HG02588 (cell line): Measurements from ENCODE around the gene OSGEP.
"Not testable (repeated sequence)": the region's sequence is repeated elsewhere in the genome, so short reads cannot be mapped to it uniquely, and the experiment has no call there.

ENCODE experiments used
- ATAC-seq: cut with Tn5 transposase; IDR thresholded peaks from one replicate; pipeline ENCODE4 v1.9.1; 2021; ENCODE audit warnings: mild to moderate bottlenecking, moderate library complexity; ENCODE audit not compliant: unreplicated experiment

Gene OSGEP

DNA sequence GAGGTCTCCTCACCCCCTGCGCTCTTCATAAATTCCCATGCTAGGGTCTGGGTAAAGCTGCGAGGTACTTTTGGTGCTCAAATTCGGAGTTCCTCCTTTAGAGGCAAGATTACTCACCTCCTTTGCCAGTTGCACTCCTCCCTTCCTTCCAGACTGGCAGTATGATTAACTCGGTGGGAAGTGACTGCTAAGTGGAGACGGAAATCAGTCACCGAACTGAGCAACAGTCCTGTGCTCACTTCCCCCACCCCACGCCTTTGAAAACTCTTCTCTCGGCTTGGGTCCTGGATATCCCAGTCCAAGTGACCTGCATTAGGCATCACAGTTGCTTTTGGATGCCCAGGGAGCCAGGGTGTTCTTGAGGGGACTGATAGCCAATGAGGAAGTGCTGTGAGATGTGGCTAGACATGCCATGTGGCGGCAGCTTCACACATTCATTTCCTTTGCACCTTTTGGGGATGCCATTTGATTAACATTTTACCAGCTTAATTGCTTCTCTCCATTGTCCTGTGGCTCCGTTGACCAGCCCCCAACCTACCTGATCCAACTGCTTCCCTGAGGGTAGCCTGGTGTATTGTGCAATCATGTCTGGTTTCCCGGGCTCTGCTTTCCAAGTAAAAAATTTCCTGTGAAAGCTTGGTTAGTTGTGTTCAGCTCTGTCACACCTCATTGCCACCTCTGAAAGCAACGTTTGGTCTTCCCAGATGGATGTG, 15.4 kb upstream of the OSGEP start:
- peak; percentile 36 for ATAC-seq

DNA sequence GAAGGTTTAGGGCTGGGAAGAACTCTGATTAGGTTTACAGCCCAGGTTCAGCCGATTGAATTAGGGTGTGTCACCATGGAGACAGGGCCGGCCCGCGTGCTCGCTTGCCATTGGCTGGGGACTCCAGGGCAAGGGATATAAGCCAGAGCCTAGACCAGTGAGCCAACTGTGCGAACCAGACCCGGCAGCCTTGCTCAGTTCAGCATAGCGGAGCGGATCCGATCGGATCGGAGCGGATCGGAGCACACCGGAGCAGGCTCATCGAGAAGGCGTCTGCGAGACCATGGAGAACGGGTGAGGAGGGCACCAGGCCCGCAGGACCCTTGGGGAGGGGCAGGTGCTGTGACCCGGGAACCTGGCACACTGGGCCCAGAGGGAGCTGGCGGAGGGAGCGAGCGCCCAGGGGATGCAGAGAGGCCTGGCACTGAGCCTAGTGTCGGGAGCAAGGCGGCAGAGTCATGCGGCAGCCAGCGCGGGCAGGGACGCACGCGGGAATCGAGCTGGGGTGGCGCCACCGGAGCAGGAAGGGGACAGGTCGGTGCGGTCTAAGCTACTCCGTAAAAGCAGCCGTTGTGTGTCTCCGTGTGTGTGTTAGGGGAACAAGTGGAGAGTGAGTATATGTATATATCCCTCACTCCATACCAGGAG, 14.8 kb upstream of the OSGEP start, which contains the start of gene PNP:
TSS of gene PNP (plus strand) at position 165 of the 648 bp plus-strand sequence. CDS start at position 284, 119 bp downstream.
- ATAC-seq = peak; percentile 96

DNA sequence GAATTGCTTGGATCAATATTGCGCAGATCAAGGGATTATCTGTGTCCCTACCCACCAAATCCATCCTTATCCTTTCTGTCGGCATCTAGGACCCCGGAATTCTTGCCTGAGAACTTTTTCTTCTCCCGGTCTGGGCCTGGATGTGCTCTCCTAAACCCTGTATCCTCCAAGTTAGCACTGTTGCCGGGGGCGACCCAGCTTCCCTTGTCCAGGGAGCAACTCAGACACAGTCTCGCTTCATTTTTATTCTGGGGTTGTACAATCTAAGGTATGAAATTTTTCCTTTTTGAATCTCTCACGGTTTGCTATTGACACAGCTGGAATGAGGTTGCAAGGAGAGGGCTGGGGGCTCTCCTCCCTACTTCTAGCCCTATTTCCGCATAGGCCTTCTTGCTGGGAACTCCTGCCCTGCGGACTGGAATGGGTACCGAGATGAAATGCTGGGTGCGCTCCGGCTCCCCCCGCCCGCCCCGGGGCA, 14.2 kb upstream of the OSGEP start:
- ATAC-seq = no peak

GRCh38 chr14:20461225-20462141, 6.9 kb upstream of the OSGEP start, which contains the start of gene PIP4P1:
PIP4P1 (minus strand) TSS chr14:20461434; CDS start chr14:20461325, 109 bp downstream.
- peak; percentile 91 for ATAC-seq

DNA sequence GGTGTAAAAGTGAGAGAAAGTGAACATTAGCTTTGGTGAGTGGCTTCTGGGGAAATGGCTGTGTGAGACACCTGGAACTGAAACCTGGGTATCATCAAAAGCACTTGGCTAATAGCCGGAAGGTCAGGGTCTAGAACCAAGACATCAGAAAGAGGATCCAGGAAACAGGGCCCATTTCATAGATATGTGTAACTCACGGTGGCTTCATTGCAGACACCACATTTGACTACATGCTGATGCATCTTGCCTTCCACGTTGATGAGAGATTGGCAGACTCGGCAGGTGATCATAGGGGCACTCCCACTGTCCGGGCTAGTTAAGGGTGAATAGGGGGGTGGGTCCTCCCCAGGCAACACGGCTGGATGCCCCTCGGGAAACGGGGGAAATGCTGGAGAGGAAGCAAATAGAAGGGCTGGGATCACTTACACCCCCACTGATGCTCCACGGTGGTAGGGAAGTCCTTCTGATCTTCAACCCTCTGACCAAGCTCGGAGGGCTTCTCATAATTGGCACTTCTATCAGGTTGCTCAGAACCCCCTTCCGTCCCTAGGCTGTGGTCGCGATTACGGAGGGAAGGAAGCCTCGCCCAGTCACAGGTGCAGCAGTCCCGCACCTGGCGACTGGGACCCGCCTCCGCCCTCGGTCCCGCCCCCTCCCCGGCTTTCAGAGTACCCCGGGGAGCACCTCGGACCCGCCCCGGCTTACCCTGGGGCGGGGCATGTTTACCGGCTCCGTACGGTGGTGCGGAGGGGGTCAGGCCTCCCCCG, 6.0 kb upstream of the OSGEP start:
- ATAC-seq = peak; percentile 12

DNA sequence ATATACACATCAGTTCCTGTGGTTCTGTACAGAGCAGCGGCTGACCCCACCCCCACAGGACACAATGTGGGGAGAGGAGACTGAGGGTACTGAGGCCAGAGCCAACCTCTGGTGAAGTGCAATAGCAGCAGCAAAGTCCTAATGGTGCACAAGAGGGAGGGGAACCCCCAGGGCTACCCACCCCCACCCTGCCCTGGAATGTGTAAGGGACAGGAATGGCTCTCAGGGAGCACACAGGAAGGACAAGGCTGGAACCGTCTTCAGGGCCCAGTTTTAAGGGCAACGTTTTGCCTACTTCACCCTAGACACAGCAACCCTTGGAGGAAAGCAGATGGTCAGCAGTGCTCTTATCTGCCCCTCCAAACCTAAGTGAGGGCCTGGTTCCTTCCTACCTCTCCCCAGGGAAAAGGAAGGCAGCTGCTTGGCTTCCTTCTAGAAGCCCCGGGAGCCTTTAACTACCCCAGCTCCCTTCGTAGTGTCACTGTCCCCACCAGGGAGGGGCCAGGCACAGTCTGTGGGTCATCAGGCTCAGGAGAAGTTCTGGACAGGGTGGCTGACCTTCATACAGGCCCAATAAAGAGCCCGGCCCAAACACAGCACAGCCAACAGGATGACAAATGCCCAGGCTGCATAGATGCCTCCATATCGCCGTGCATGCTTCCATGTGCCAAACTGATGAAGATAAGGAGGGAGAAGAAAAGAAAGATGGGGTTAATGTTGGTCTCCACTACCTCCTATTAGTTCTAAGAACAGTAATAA, 3.6 kb upstream of the OSGEP start:
- no peak for ATAC-seq

GRCh38 chr14:20456971-20457370, 2.4 kb upstream of the OSGEP start:
- ATAC-seq = no peak

DNA sequence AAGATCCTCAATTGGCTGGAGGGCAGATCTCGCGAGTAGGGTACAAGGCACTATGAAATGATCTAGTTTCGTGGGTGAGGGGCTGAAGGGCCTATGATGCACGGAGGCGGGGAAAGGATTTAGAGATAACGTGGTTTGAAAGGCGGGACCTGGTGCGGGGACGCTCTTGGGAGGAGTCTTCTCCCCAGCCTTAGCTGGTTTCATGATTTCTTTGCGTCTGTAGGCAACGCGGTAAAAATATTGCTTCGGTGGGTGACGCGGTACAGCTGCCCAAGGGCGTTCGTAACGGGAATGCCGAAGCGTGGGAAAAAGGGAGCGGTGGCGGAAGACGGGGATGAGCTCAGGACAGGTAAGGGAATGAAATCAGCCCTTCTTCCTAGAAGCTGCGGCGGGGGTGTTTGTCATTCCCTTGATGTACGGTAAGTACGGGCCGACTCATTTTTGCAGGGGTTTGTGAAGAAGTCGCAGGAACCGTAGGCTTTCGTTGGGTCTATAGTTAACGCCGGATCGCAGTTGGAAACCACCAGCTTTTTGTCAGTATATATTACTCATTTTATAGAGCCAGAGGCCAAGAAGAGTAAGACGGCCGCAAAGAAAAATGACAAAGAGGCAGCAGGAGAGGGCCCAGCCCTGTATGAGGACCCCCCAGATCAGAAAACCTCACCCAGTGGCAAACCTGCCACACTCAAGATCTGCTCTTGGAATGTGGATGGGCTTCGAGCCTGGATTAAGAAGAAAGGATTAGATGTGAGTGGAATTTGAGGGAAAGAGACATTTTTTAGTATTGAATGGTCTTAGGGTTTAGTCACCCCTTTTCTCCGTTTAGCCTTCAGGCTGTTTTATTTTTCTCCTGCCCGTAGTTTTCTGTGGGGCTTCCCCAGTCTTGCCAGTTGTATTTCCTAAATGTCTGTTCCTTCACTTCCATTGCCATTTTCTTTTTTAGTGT, 1.0 kb upstream of the OSGEP start:
- ATAC-seq = peak; percentile 32

DNA sequence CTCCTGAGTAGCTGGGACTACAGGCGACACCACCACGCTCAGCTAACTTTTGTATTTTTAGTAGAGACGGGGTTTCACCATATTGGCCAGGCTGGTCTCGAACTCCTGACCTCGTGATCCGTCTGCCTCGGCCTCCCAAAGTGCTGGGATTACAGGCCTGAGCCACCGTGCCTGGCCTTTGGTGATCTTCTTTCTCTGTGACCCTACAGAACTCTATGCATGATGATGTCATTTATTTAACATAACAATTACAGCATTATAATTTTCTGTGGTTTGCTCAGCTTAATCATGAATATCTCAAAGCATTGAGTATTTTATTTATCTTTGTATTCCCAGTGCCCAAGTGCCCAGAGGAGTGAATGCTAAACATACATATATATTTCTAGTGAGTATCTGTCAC, 1.8 kb downstream of the OSGEP start:
- ATAC-seq = not testable (repeated sequence)

- no peak for ATAC-seq
These were observed 7.7 kb downstream of the OSGEP start for GRCh38 chr14:20446889-20447288.

DNA sequence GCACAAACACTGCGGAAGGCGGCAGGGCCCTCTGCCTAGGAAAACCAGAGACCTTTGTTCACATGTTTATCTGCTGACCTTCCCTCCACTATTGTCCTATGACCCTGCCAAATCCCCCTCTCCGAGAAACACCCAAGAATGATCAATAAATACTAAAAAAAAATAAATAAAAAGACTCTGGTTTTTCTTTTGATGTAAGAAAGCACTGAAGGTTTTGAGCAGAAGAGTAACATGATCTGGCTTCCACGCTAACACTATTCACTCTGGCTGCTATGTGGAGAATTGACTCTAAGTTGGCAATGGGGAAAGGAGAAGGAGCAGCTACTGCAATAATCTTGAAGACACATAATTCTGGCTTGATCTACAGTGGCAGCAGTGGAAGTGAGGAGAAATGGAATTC, 11.0 kb downstream of the OSGEP start:
- ATAC-seq = not testable (repeated sequence)

GRCh38 chr14:20441461-20441860, 13.2 kb downstream of the OSGEP start:
- ATAC-seq = no peak

- peak; percentile 73 for ATAC-seq
These were observed 13.7 kb downstream of the OSGEP start for GRCh38 chr14:20440882-20441281.

DNA sequence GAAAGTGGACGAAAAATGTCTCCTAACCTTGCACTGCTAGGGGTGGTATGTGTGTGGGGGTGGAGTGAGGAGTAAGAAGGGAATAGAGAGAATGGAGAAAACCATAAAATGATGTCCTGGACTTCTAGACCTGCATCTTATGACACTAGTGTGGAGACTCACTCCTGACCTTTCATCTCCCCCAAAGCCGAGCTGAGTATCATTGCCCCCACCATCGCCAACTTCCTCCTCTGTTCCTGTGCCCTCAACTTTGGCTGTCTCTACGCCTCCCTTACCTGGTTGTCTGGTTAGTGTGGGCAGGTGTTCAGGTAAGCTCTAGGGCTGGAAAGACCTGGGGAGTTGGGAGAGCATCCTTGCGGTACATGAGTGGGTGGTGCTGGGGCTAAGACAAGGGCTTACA, 14.1 kb downstream of the OSGEP start:
- ATAC-seq = no peak

DNA sequence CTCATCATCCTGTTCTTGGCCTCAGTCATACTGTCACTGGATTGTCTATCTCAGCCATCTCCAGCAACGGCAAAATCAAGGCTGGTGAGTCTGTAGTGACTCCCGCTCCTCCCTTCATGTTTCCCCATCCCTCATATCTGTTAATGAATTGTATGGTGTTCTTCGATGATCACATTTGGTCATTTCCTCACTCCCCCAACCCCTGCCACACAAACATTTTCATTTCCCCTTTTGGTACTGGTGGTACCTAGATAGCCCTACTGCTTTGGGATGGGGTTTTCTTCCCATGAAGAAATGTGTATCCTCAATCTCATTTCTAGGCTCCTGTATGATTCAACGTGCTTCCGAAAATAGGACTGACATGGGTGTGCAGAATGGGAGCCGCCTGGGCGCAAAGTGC, 15.9 kb downstream of the OSGEP start:
- no peak for ATAC-seq

DNA sequence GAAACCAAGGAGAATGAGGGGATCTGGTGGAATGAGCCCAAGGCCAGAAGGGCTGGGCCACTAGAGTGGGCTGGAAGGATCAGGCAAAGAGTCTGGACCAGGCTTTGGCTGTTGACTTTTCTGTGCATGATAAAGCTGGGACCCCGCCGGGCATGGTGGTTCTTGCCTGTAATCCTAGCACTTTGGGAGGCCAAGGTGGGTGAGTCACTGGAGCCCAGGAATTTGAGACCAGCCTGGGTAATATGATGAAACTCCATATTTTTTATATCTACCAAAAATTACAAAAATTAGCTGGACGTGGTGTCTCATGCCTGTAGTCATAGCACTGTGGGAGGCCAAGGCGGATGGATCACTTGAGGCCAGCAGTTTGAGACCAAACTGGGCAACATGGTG, 18.3 kb downstream of the OSGEP start:
- no peak for ATAC-seq

- no peak for ATAC-seq
These were observed 18.8 kb downstream of the OSGEP start, which contains the start of gene KLHL33 for GRCh38 chr14:20435582-20436362. KLHL33 (minus strand) TSS chr14:20436166; CDS start chr14:20435811, 355 bp downstream.
